ENCODE results near the gene UGT1A10.

UGT1A10 gene

GRCh38 chr2:233658610-233659009 is 22.4 kb downstream of the UGT1A10 start:
- H3K27me3 ChIP-seq: no peaks in the 10 kb centered on the region
- H3K36me3 ChIP-seq: no peaks in the 10 kb centered on the region
- H3K4me1 ChIP-seq (ENCODE audit: control insufficient read depth in 1 of 2, insufficient read depth in 1 of 2, low read depth in 1 of 2, low read length in 1 of 2): no peaks in the 10 kb centered on the region
- no peak overlapping the region for H3K27ac ChIP-seq
- TF ChIP-seq CTCF (IDR thresholded peaks at IDR 0.05): no peak
- no peaks in the 10 kb centered on the region for H3K9me3 ChIP-seq
- H3K4me3 ChIP-seq (ENCODE audit: low read depth in 1 of 2, low read length in 1 of 2): no peak overlapping the region

GRCh38 chr2:233663911-233664310 is 27.7 kb downstream of the UGT1A10 start:
- Histone ChIP-seq H3K27ac (no peak overlapping the region), H3K27me3 (no peaks in the 10 kb centered on the region), H3K9me3 (no peaks in the 10 kb centered on the region), H3K4me3 (ENCODE audit: low read depth in 1 of 2, low read length in 1 of 2) (no peak overlapping the region), H3K4me1 (ENCODE audit: control insufficient read depth in 1 of 2, insufficient read depth in 1 of 2, low read depth in 1 of 2, low read length in 1 of 2) (no peaks in the 10 kb centered on the region), H3K36me3 (no peaks in the 10 kb centered on the region)
- no peak for TF ChIP-seq CTCF (IDR thresholded peaks at IDR 0.05)

DNA sequence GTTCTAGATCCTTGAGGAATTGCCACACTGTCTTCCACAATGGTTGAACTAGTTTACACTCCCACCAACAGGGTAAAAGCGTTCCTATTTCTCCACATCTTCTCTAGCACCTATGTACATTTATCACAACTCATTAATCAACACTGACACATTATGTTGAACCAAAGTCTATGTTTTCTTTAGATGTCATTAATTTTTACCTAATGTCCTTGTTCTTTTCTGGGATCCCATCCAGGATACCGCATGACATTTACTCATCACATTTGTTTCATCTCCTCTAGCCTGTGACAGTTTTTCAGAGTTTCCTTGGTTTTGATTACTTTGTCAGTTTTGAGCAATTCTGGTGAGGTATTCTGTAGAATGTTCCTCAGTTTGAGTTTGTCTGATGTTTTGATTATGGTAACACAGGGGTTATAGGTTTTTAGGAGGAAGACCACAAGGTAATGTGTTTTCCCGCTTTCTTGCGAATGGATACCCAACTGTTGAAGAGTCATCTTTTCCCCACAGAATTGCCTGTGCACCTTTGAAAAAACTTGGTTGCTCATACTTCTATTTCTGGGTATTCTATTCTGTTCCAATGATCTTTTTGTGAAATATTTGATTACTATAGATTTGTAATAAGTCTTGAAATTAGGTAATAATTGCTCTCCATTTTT is 32.5 kb downstream of the UGT1A10 start:
- H3K27ac ChIP-seq: no peak overlapping the region
- no peak overlapping the region for H3K4me3 ChIP-seq (ENCODE audit: low read depth in 1 of 2, low read length in 1 of 2)
- H3K27me3 ChIP-seq: no peaks in the 10 kb centered on the region
- no peaks in the 10 kb centered on the region for H3K36me3 ChIP-seq
- no peaks in the 10 kb centered on the region for H3K9me3 ChIP-seq
- no peak for TF ChIP-seq CTCF (IDR thresholded peaks at IDR 0.05)
- H3K4me1 ChIP-seq (ENCODE audit: control insufficient read depth in 1 of 2, insufficient read depth in 1 of 2, low read depth in 1 of 2, low read length in 1 of 2): no peaks in the 10 kb centered on the region

DNA sequence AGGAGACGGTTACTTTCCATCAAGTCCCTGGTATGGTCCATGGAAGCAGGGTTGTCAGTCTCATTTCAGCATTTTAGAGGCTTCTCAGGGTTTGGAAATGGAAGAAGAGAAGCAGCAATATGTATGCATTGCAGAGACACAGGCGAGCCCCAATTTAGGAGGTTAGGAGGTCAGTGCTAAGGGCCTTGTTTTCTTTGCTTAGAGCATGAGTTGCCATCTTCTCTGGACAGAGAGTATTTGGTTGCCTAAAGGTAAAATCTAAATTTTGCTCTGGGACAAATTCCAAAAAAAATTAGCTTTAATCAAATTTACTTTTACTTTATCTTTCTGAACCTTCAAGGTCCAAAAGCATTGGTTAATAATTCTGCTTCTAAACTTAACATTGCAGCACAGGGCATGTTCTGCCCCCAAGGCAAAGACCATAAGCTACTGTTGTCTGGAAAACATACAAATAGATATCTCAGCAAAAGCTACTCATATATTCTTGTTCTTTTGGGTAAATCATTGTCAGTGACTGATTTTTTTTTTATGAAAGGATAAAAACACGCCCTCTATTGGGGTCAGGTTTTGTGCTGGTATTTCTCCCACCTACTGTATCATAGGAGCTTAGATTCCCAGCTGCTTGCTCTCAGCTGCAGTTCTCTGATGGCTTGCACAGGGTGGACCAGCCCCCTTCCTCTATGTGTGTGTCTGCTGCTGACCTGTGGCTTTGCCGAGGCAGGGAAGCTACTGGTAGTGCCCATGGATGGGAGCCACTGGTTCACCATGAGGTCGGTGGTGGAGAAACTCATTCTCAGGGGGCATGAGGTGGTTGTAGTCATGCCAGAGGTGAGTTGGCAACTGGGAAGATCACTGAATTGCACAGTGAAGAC is 35.3 kb downstream of the UGT1A10 start, which contains the start of gene UGT1A9:
Gene UGT1A9, plus strand, starts transcription at position 609 of the 872 bp plus-strand sequence. Its CDS starts 37 bp downstream, at position 646.
- Histone ChIP-seq H3K4me1 (ENCODE audit: control insufficient read depth in 1 of 2, insufficient read depth in 1 of 2, low read depth in 1 of 2, low read length in 1 of 2) (no peaks in the 10 kb centered on the region), H3K27me3 (no peaks in the 10 kb centered on the region), H3K36me3 (no peaks in the 10 kb centered on the region), H3K9me3 (no peaks in the 10 kb centered on the region), H3K27ac (no peak within 1 kb of the TSS), H3K4me3 (ENCODE audit: low read depth in 1 of 2, low read length in 1 of 2) (no peak within 1 kb of the TSS)
- no peak for TF ChIP-seq CTCF (IDR thresholded peaks at IDR 0.05)

DNA sequence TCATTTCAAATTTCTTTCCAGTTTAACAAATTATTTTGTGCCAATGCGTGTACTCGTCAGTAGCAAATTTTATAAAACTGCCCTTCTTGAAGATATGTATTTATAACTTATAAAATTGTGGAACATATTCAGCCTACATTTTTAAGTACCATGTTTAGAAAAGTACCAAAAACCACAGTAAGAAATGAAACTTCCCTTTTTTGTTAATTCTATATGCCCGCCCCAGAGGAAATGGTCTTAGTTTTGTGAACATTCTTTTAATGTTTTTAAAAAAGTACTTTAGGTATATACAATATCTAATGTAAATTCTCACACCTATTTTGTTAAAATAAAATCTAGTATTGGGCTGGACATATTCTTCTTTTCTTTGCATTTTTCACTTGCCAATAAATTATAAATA is 36.6 kb downstream of the UGT1A10 start:
- no peak for TF ChIP-seq CTCF (IDR thresholded peaks at IDR 0.05)
- H3K9me3 ChIP-seq: no peaks in the 10 kb centered on the region
- H3K27ac ChIP-seq: no peak overlapping the region
- no peaks in the 10 kb centered on the region for H3K27me3 ChIP-seq
- H3K4me3 ChIP-seq (ENCODE audit: low read depth in 1 of 2, low read length in 1 of 2): no peak overlapping the region
- no peaks in the 10 kb centered on the region for H3K4me1 ChIP-seq (ENCODE audit: control insufficient read depth in 1 of 2, insufficient read depth in 1 of 2, low read depth in 1 of 2, low read length in 1 of 2)
- H3K36me3 ChIP-seq: no peaks in the 10 kb centered on the region
